Measurements from ENCODE around the gene JCAD. TPM values are rescaled to one million over a fixed set of nuclear protein-coding genes. Genes with fewer than 3 reads are reported as not detected.

JCAD gene
- total RNA-seq, 4 donors from 2014 or later: 33.6 to 65.2 (median 53.3) TPM

GRCh38 chr10:30062090-30062489, 2.7 kb upstream of the JCAD start:
- TF ChIP-seq, protein P1, sequence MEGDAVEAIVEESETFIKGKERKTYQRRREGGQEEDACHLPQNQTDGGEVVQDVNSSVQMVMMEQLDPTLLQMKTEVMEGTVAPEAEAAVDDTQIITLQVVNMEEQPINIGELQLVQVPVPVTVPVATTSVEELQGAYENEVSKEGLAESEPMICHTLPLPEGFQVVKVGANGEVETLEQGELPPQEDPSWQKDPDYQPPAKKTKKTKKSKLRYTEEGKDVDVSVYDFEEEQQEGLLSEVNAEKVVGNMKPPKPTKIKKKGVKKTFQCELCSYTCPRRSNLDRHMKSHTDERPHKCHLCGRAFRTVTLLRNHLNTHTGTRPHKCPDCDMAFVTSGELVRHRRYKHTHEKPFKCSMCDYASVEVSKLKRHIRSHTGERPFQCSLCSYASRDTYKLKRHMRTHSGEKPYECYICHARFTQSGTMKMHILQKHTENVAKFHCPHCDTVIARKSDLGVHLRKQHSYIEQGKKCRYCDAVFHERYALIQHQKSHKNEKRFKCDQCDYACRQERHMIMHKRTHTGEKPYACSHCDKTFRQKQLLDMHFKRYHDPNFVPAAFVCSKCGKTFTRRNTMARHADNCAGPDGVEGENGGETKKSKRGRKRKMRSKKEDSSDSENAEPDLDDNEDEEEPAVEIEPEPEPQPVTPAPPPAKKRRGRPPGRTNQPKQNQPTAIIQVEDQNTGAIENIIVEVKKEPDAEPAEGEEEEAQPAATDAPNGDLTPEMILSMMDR (IDR thresholded peaks at IDR 0.05): no peak
- no peak for TF ChIP-seq POLR2A (IDR thresholded peaks at IDR 0.05; ENCODE audit: low read depth)
- intact Hi-C loops (cut with DNase I): loop anchor here (10.0 kb wide), 1 partner anchor 123 kb away; no protein-coding TSS in a partner anchor
- Histone ChIP-seq H3K36me3 (no peaks in the 10 kb centered on the region), H3K4me3 (no peak overlapping the region), H3K4me1 (peaks cover 6 to 32% (median 27%) of the 10 kb centered on the region in 4 donors), H3K27ac (replicated peaks in 1 of 4) (no peak overlapping the region), H3K9me3 (no peaks in the 10 kb centered on the region), H3K27me3 (no peaks in the 10 kb centered on the region)
- WGBS: 82% methylated on average over 1 of the region's 1 CpG
- no peak for DNase-seq (ENCODE audit: extremely low spot score)

DNA sequence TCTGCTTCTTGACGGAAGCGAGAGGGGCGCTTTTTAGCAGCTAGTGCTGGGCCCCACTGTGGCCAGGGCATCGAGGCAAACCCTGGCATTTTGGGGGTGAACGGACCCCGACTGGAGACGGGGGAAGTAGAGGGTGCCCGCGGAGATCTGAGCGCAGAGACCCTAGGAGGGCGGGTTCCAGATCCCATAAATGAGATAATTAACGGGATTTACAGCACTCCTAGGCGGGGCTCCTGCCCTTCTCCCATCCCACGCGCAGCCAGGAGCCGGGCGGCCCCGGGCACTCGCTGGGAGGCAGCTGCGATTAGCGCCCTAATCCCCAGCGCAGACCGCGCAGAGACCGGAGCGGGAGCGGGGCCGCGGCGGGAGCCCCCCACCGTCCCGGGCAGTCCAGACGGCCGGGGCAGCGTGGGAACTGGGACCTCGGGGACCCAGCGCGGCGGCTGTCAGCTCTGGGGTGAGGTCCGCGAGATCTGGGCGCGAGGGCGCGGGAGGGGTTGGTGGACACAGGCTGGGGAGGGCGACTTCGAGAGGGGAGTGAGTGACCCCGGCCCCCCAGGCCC, 735 bp downstream of the JCAD start:
- no peak for DNase-seq (ENCODE audit: extremely low spot score)
- 12% methylated on average over 18 of the region's 48 CpGs for WGBS
- H3K36me3 ChIP-seq: no peaks in the 10 kb centered on the region
- no peaks in the 10 kb centered on the region for H3K27me3 ChIP-seq
- peak overlapping the region; percentile 86 to 90 (median 88) for H3K27ac ChIP-seq (replicated peaks in 1 of 4)
- peaks cover 10 to 56% (median 53%) of the 10 kb centered on the region in 4 donors for H3K4me1 ChIP-seq
- H3K4me3 ChIP-seq: peak overlapping the region; percentile 75 to 94 (median 92)
- TF ChIP-seq EP300 (IDR thresholded peaks at IDR 0.05): no peak
- TF ChIP-seq POLR2AphosphoS5 (IDR thresholded peaks at IDR 0.05): no peak
- TF ChIP-seq, protein P1 (IDR thresholded peaks at IDR 0.05): no peak
- no peak for TF ChIP-seq POLR2A (IDR thresholded peaks at IDR 0.05; ENCODE audit: low read depth)
- H3K9me3 ChIP-seq: no peaks in the 10 kb centered on the region
- intact Hi-C loops (cut with DNase I): no loop called here

- Histone ChIP-seq H3K4me1 (peaks cover 12 to 56% (median 53%) of the 10 kb centered on the region in 4 donors), H3K27me3 (no peaks in the 10 kb centered on the region), H3K27ac (replicated peaks in 1 of 4) (peak overlapping the region; percentile 86 to 90 (median 88)), H3K9me3 (no peaks in the 10 kb centered on the region), H3K36me3 (no peaks in the 10 kb centered on the region), H3K4me3 (peak overlapping the region; percentile 75 to 94 (median 92))
- TF ChIP-seq POLR2A (IDR thresholded peaks at IDR 0.05; ENCODE audit: low read depth): no peak
- no peak for DNase-seq (ENCODE audit: extremely low spot score)
- intact Hi-C loops (cut with DNase I): no loop called here
- WGBS: 60% methylated on average over 13 of the region's 13 CpGs
Observed at GRCh38 chr10:30057894-30058556, 1.4 kb downstream of the JCAD start.

DNA sequence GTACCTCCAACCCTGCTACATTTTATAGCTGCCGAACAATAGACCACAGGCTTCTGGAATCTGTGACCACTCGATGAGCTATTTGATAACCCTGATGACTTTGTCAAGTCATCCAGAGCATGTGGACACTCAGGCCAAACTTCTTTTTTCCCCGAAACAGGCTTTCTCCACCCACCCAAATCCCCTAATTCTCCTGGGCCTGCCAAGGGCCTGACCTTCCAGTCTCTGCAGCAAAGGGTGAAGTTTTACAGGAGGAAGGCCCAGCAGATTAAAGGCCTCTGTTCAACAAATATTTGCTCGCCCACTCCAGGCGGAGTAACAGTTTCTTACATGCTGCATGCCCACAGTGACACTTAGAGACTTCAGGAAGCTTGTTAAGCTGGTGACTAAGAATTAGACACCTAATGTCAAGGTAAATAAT, 2.0 kb downstream of the JCAD start:
- Histone ChIP-seq H3K27ac (replicated peaks in 1 of 4) (peak overlapping the region; percentile 86 to 90 (median 88)), H3K4me1 (peaks cover 14 to 56% (median 53%) of the 10 kb centered on the region in 4 donors), H3K36me3 (peaks cover 0 to 4% (median under 1%) of the 10 kb centered on the region in 4 donors), H3K9me3 (no peaks in the 10 kb centered on the region), H3K27me3 (no peaks in the 10 kb centered on the region), H3K4me3 (peak overlapping the region; percentile 75 to 94 (median 92))
- WGBS: 62% methylated on average over 4 of the region's 5 CpGs
- no peak for DNase-seq (ENCODE audit: extremely low spot score)
- TF ChIP-seq, protein P1 (IDR thresholded peaks at IDR 0.05): no peak
- TF ChIP-seq POLR2A (IDR thresholded peaks at IDR 0.05; ENCODE audit: low read depth): no peak
- TF ChIP-seq EP300 (IDR thresholded peaks at IDR 0.05): no peak
- TF ChIP-seq POLR2AphosphoS5 (IDR thresholded peaks at IDR 0.05): no peak
- intact Hi-C loops (cut with DNase I): no loop called here

DNA sequence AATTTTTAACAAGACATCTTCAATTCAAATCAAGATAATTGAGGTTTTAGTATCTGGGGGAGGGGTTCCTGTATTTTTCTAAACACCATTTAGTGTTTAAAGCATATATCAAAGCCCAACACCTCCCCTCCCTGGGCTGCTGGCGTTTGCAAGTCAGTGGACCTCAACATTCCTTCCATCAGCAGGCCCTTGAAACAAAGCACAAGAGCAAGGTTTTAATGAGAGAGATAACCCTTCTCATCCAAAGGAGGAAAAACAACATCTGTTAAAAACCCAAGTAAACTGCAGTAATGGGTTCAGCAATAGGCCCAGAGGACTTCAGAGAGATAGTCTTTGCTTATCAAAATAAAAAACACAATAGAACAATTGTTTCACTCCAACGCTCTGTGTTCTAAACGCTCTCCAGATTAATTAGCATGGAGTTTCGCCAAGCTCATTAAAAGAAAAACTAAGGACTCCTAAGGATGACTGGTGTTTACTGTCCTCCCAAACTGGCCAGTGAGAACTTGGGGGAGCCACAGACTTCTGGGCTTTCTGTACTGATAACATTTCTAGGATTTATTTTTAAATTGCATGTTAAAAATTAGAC, 2.5 kb downstream of the JCAD start:
- no peak for DNase-seq (ENCODE audit: extremely low spot score)
- 59% methylated on average over 4 of the region's 4 CpGs for WGBS
- H3K27ac ChIP-seq (replicated peaks in 1 of 4): peak overlapping the region; percentile 86 to 90 (median 88)
- peaks cover 19 to 56% (median 53%) of the 10 kb centered on the region in 4 donors for H3K4me1 ChIP-seq
- peaks cover 0 to 4% (median 2%) of the 10 kb centered on the region in 4 donors for H3K36me3 ChIP-seq
- H3K4me3 ChIP-seq: peak overlapping the region in 3 of 4 donors; percentile 75 to 94 (median 90)
- H3K9me3 ChIP-seq: no peaks in the 10 kb centered on the region
- TF ChIP-seq, protein P1 (IDR thresholded peaks at IDR 0.05): no peak
- TF ChIP-seq EP300 (IDR thresholded peaks at IDR 0.05): no peak
- intact Hi-C loops (cut with DNase I): no loop called here
- H3K27me3 ChIP-seq: no peaks in the 10 kb centered on the region

All from esophagus muscularis mucosa (tissue), 4 donors.